Neural progenitor cell (in vitro differentiated cells): ENCODE results near the gene PRDM9.

Experiments
- EZH2 ChIP-seq: fragments of 200-600 bp; sonication (generic); IDR thresholded peaks from 2 replicates; pipeline ENCODE4 v1.6.1; 2017; ENCODE audit warnings: antibody characterized with exemption, mild to moderate bottlenecking, moderate library complexity
- EZH2phosphoT487 ChIP-seq: fragments of 200-600 bp; sonication (generic); IDR thresholded peaks from 2 replicates; pipeline ENCODE4 v1.6.1; 2017; ENCODE audit warnings: antibody characterized with exemption
- TF ChIP-seq, protein P1 (sequence below): fragments of 200-600 bp; sonication (generic); IDR thresholded peaks from 2 replicates; pipeline ENCODE4 v1.5.1; 2017; ENCODE audit warnings: antibody characterized with exemption, mild to moderate bottlenecking

DNA sequence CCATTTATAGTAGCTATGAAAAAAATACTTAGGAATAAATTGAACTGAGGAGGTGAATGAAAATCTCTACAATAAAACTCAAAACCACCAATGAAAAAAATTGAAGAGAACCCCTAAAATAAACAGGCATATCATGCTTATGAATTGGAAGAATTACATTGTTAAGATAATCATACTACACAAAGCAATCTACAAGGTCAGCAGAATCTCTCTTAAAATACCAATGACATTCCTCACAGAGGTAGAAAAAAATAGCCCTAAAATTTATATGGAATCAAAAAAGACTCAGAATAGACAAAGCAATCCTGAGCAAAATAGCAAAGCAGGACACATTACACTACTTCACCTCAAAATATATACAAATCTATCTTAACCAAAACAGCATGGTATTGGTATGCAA is 23.2 kb downstream of the PRDM9 start:
- TF ChIP-seq, protein P1, sequence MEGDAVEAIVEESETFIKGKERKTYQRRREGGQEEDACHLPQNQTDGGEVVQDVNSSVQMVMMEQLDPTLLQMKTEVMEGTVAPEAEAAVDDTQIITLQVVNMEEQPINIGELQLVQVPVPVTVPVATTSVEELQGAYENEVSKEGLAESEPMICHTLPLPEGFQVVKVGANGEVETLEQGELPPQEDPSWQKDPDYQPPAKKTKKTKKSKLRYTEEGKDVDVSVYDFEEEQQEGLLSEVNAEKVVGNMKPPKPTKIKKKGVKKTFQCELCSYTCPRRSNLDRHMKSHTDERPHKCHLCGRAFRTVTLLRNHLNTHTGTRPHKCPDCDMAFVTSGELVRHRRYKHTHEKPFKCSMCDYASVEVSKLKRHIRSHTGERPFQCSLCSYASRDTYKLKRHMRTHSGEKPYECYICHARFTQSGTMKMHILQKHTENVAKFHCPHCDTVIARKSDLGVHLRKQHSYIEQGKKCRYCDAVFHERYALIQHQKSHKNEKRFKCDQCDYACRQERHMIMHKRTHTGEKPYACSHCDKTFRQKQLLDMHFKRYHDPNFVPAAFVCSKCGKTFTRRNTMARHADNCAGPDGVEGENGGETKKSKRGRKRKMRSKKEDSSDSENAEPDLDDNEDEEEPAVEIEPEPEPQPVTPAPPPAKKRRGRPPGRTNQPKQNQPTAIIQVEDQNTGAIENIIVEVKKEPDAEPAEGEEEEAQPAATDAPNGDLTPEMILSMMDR: no peak
- TF ChIP-seq EZH2phosphoT487 (no peak), EZH2 (no peak)
